ENCODE measurements around the gene ITK. TPM values are rescaled to one million over a fixed set of nuclear protein-coding genes. Genes with fewer than 3 reads are reported as not detected.

Gene ITK
- total and polyA plus RNA-seq, 10 donors: 5.6 to 81.1 (median 39.9) TPM

DNA sequence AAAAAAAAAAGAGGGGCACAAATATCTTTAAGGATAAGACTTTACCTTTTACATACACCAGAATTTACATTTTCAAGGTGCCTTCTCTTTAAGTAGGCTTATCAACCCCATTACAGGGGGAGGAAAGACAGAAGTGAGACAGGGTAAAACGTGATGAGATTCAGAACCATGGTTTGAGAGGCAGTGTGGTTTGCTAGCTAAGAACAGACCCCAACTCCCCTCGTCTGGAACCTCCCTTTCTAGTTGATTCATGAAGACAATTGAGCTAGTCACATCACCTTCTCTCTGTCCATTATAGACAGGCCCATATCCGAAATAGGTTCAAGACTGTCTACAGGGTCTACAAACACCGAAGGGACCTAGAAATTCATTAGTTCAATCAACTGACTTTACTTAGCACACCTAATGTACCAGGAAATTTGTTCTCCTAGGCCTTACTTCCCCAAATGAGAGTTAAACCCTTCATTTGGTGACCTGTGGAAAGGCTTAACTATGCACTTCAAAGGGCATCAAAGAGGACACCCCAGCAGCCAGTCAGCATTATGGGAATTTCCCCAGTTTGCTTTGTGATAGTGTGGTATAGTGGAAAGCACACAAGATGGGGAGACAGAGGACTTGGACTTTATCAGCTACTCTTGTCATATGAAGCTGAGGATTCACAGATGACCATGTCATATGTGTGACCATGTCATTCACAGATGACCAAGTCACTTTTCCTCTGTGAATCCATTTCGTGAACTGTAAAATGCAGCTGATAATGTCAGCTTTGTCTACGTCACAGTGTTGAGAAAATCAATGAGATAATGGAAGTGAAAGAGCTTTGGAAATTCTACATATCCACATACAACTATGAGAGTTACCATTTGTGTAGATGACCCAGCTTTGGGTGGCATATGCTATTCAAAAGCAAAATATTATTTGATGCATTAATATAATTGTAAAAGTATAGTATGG is 45.1 kb downstream of the ITK start:
- no peaks in the 10 kb centered on the region for H3K9me3 ChIP-seq
- H3K4me3 ChIP-seq: no peak overlapping the region
- peaks cover 0 to 50% (median 0%) of the 10 kb centered on the region in 6 donors for H3K36me3 ChIP-seq
- 64 to 75% (median 73%) methylated on average over 6 of the region's 6 CpGs for WGBS, 5 donors
- TF ChIP-seq, protein P1, sequence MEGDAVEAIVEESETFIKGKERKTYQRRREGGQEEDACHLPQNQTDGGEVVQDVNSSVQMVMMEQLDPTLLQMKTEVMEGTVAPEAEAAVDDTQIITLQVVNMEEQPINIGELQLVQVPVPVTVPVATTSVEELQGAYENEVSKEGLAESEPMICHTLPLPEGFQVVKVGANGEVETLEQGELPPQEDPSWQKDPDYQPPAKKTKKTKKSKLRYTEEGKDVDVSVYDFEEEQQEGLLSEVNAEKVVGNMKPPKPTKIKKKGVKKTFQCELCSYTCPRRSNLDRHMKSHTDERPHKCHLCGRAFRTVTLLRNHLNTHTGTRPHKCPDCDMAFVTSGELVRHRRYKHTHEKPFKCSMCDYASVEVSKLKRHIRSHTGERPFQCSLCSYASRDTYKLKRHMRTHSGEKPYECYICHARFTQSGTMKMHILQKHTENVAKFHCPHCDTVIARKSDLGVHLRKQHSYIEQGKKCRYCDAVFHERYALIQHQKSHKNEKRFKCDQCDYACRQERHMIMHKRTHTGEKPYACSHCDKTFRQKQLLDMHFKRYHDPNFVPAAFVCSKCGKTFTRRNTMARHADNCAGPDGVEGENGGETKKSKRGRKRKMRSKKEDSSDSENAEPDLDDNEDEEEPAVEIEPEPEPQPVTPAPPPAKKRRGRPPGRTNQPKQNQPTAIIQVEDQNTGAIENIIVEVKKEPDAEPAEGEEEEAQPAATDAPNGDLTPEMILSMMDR (IDR thresholded peaks at IDR 0.05 in 8 of 11, conservative IDR thresholded peaks at IDR 0.05 in 3 of 11): no peak
- TF ChIP-seq POLR2A (IDR thresholded peaks at IDR 0.05) (no peak), POLR2AphosphoS5 (IDR thresholded peaks at IDR 0.05) (no peak)
- no peaks in the 10 kb centered on the region for H3K27me3 ChIP-seq (replicated peaks in 1 of 7)
- peaks cover 0 to 42% (median 12%) of the 10 kb centered on the region in 6 donors for H3K4me1 ChIP-seq
- intact Hi-C loops (cut with DNase I; ENCODE audit: low total_unique reads): no loop called here
- no peak for DNase-seq
- H3K27ac ChIP-seq: no peak overlapping the region

DNA sequence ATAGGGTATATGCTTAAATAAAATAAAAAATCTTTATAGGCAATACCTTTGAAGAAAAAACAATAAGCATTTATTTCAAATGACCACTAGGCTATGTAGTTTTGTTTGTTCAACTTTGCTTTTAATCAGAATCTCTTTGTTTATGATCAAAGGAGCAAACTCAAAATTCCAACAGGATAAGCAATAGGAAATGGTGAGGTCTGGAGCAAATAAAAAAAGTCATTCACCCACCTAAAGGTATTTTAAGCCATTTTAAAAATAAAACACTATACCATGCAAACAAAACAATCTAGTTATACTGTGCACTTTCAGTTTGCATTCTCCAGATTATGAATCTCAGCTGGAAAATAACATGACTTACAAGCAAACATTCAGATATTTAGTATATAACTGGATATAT is 50.0 kb downstream of the ITK start:
- H3K4me3 ChIP-seq: no peak overlapping the region
- peaks cover 0 to 53% (median 0%) of the 10 kb centered on the region in 6 donors for H3K36me3 ChIP-seq
- H3K4me1 ChIP-seq: peaks cover 0 to 4% (median 0%) of the 10 kb centered on the region in 6 donors
- no peak for TF ChIP-seq POLR2A (IDR thresholded peaks at IDR 0.05)
- TF ChIP-seq, protein P1 (IDR thresholded peaks at IDR 0.05 in 8 of 11, conservative IDR thresholded peaks at IDR 0.05 in 3 of 11): no peak
- no peak for TF ChIP-seq POLR2AphosphoS5 (IDR thresholded peaks at IDR 0.05)
- no peak for DNase-seq
- H3K27me3 ChIP-seq (replicated peaks in 1 of 7): no peaks in the 10 kb centered on the region
- H3K27ac ChIP-seq: no peak overlapping the region
- no peaks in the 10 kb centered on the region for H3K9me3 ChIP-seq
- intact Hi-C loops (cut with DNase I; ENCODE audit: low total_unique reads): no loop called here

DNA sequence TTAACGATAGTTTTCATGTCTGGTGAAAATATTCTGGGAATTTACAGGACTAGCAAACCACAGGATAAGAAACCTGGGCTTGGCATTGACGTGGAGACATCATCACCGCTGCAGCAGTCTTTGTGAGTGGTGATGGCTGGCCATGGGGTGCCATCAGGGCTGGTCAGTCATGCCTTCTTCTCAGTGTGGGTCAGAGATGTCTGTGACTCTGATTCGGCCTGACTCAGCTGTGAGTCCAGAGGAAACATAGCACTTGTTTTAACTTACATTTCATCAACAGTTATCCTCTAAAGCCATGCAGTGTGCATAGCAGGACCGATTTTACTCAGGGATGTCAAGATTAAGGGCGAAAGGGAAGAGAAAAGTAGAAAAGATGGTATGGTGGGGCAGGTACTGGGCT is 52.1 kb downstream of the ITK start:
- Histone ChIP-seq H3K36me3 (peaks cover 0 to 61% (median 0%) of the 10 kb centered on the region in 6 donors), H3K27ac (peak overlapping the region in 1 of 8 donors; percentile 7)
- intact Hi-C loops (cut with DNase I; ENCODE audit: low total_unique reads): no loop called here

DNA sequence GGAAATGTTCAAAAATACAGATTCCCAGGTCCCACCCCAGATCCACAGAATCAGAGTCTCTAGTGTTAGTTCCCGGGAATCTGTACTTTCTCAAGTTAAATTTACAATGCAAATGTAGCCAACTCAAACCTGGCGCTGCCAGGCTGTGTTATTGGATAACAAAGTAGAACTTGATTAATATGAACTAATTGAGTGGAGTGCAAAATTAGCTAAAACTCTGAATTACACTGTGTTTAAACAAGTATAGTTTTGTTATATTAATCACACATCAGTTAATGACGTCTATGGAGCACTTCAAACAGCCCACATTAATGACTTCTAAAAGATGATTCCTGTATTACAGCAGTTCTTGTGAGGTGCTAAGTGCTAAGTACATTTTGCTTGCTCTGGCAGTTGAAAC is 52.9 kb downstream of the ITK start:
- Histone ChIP-seq H3K4me1 (no peaks in the 10 kb centered on the region), H3K27ac (peak overlapping the region in 1 of 8 donors; percentile 7), H3K4me3 (no peak overlapping the region), H3K36me3 (peaks cover 0 to 63% (median 2%) of the 10 kb centered on the region in 6 donors), H3K9me3 (no peaks in the 10 kb centered on the region), H3K27me3 (replicated peaks in 1 of 7) (no peaks in the 10 kb centered on the region)
- intact Hi-C loops (cut with DNase I; ENCODE audit: low total_unique reads): no loop called here
- no peak for TF ChIP-seq POLR2A (IDR thresholded peaks at IDR 0.05)
- DNase-seq: no peak
- 82 to 93% (median 89%) methylated on average over 3 of the region's 3 CpGs for WGBS, 5 donors

More for the DNA sequence above, 52.1 kb downstream of the ITK start:
- 72 to 82% (median 76%) methylated on average over 6 of the region's 6 CpGs for WGBS, 5 donors
- Histone ChIP-seq H3K4me1 (no peaks in the 10 kb centered on the region), H3K9me3 (no peaks in the 10 kb centered on the region), H3K27me3 (replicated peaks in 1 of 7) (no peaks in the 10 kb centered on the region), H3K4me3 (no peak overlapping the region)
- DNase-seq: no peak
- TF ChIP-seq POLR2A (IDR thresholded peaks at IDR 0.05) (no peak), POLR2AphosphoS5 (IDR thresholded peaks at IDR 0.05) (no peak)
- TF ChIP-seq, protein P1 (IDR thresholded peaks at IDR 0.05 in 8 of 11, conservative IDR thresholded peaks at IDR 0.05 in 3 of 11): no peak

Measured in spleen (tissue), 11 donors.